ENCODE measurements around the gene FBXW8. TPM values are rescaled to one million over a fixed set of nuclear protein-coding genes. Genes with fewer than 3 reads are reported as not detected.

FBXW8 gene
- total and polyA plus RNA-seq, 2 donors (not counting 1 experiment from before 2014, with no cell fraction given), result 12.1 to 23.5 TPM

GRCh38 chr12:116933512-116934246 is 22.9 kb downstream of the FBXW8 start:
- Mint-ChIP-seq H3K4me1 (peaks cover 15% of the 10 kb centered on the region), H3K4me3 (no peak overlapping the region), H3K27ac (no peak overlapping the region), H3K27me3 (no peaks in the 10 kb centered on the region), H3K9me3 (ENCODE audit: insufficient read depth) (no peaks in the 10 kb centered on the region)
- DNase-seq (no peak), ATAC-seq (ENCODE audit: low read depth) (no peak)
- TF ChIP-seq EZH2 (IDR thresholded peaks at IDR 0.05; ENCODE audit: borderline replicate concordance, insufficient read depth, low read depth, low read length, poor library complexity, severe bottlenecking), result no peak
- TF ChIP-seq CTCF (IDR thresholded peaks at IDR 0.05), result no peak
- peaks cover 0 to 6% (median 0%) of the 10 kb centered on the region in 3 donors for H3K9me3 ChIP-seq (ENCODE audit: control extremely low read depth in 1 of 3, control insufficient read depth in 2 of 3, insufficient read depth in 1 of 3, low read length in 2 of 3)
- H3K36me3 ChIP-seq (replicated peaks in 1 of 2; ENCODE audit: control extremely low read depth in 1 of 2, control insufficient read depth in 1 of 2, extremely low read depth in 1 of 2, insufficient read depth in 2 of 2, low read length in 1 of 2), result peaks cover 9 to 11% of the 10 kb centered on the region in 2 experiments
- ChIA-PET CTCF (no interaction called here), POLR2A (no interaction called here)
- no peaks in the 10 kb centered on the region for H3K27me3 ChIP-seq (replicated peaks in 1 of 4; ENCODE audit: control extremely low read depth in 1 of 4, control insufficient read depth in 3 of 4, insufficient read depth in 4 of 4, low read length in 3 of 4)
- H4K20me1 ChIP-seq (ENCODE audit: control insufficient read depth, insufficient read depth, low read length, poor library complexity, severe bottlenecking), result peaks cover 32% of the 10 kb centered on the region
- intact Hi-C loops (cut with micrococcal nuclease), result no loop called here
- H3K4me1 ChIP-seq (ENCODE audit: control insufficient read depth in 2 of 2, insufficient read depth in 2 of 2, low read length in 2 of 2), result peaks cover 0 to 7% of the 10 kb centered on the region in 2 donors
- no peak overlapping the region for H2AFZ ChIP-seq (ENCODE audit: insufficient read depth, low read depth, low read length, poor library complexity, severe bottlenecking)
- no peak overlapping the region for H3K27ac ChIP-seq (ENCODE audit: low read length in 2 of 2)
- peaks cover 56% of the 10 kb centered on the region for H3K79me2 ChIP-seq (ENCODE audit: control insufficient read depth, insufficient read depth, low read length)
- H3K4me3 ChIP-seq (ENCODE audit: control extremely low read depth in 1 of 5, extremely low read depth in 1 of 5, insufficient read depth in 1 of 5, low read depth in 2 of 5, low read length in 4 of 5), result no peak overlapping the region
- no peak overlapping the region for H3K4me2 ChIP-seq (replicated peaks; ENCODE audit: low read depth, low read length, poor library complexity, severe bottlenecking)
- H3K9ac ChIP-seq (ENCODE audit: low read length), result no peak overlapping the region
- no CpG with 5 or more reads among the region's 3 CpGs for WGBS (ENCODE audit: insufficient coverage)
